Right lobe of liver (tissue), 6 donors: ENCODE data around the gene NRSN2. TPM values are rescaled to one million over a fixed set of nuclear protein-coding genes. Genes with fewer than 3 reads are reported as not detected.

Experiments used
- ATAC-seq, 4 donors: fragments of 200-7000 bp; cut with Tn5 transposase; one replicate each; pipeline ENCODE4 v1.9.1; 2020; ENCODE audit warnings: mild to moderate bottlenecking in 4 of 4, moderate library complexity in 4 of 4
- DNase-seq, 3 donors: peaks; one replicate each; pipeline ENCODE4 v3.0.0-alpha.2; 2020
- H3K27ac ChIP-seq, 3 donors: fragments of 200-600 bp; one replicate each; pipeline ENCODE4 v1.8.0; 2022
- H3K27me3 ChIP-seq, 2 donors: fragments of 200-600 bp; one replicate each; pipeline ENCODE4 v1.8.0; 2022
- H3K36me3 ChIP-seq, 4 donors: fragments of 200-600 bp; sonication (generic) in 1 of 4; one replicate each; pipeline versions ENCODE4 v1.5.1 to v1.8.0; 2017 to 2022; ENCODE audit warnings: control low read depth in 1 of 4
- H3K4me1 ChIP-seq, 4 donors: fragments of 200-600 bp; sonication (generic) in 1 of 4; one replicate each; pipeline versions ENCODE4 v1.5.1 to v1.8.0; 2017 to 2022; ENCODE audit warnings: control low read depth in 1 of 4
- H3K4me3 ChIP-seq, 3 donors: fragments of 200-600 bp; one replicate each; pipeline ENCODE4 v1.8.0; 2022
- H3K9me3 ChIP-seq, 4 donors: fragments of 200-600 bp; sonication (generic) in 1 of 4; one replicate each; pipeline versions ENCODE4 v1.5.1 to v1.8.0; 2017 to 2022; ENCODE audit warnings: control low read depth in 1 of 4
- POLR2A ChIP-seq: fragments of 450-650 bp; IDR thresholded peaks from one replicate; pipeline ENCODE4 v1.6.1; 2017; ENCODE audit warnings: antibody characterized with exemption, mild to moderate bottlenecking
- WGBS: methylation state at CpG from one replicate; pipeline ENCODE4 v1.1.6; 2018; ENCODE audit warnings: low coverage, low lambda C conversion rate; ENCODE audit not compliant: insufficient coverage; ENCODE audit errors: missing lambda C conversion rate; 5-methylcytosine and 5-hydroxymethylcytosine counted together
- intact Hi-C, 2 donors: fragments of 100-400 bp; cut with DNase I; formaldehyde crosslinking; loops; one replicate each; pipeline versions ENCODE4 v1.11.2 to v1.14.1; 2022
- total RNA-seq, 6 experiments: library from RNA; depleted of rRNA in 2 of 6; stranded (reverse); fragments of >200 nt in 2 of 6; fragmentation: NEBNext Ultra II Directional in 3 of 6; extraction: Animal tissue kit (Norgen Biotek cat#: 25700) in 3 of 6; gene quantifications; one replicate each; pipeline versions ENCODE4 v1.1.0 to v1.2.4, GENCODE V29; 2016 to 2023
- TF ChIP-seq, protein P1 (sequence below), 4 donors: fragments of 200-600 bp in 3 of 4; fragments of 450-650 bp in 1 of 4; IDR thresholded peaks; one replicate each; pipeline versions ENCODE4 v1.5.1 to v1.8.0; 2016 to 2022; ENCODE audit warnings: antibody characterized with exemption in 4 of 4, mild to moderate bottlenecking in 2 of 4
- donor health status: DM: no; HTN: yes; CAD: no.
- donor health status: DM: no; HTN: no; CAD: no.
- donor health status: DM: no; HTN: no; CAD: no.
- donor health status: DM: no; HTN: yes; CAD: no.
- donor health status: DM: no; HTN: yes; CAD: no.

Gene NRSN2
- total RNA-seq, 6 experiments from 2014 or later: 1.3 to 4.1 (median 1.9) TPM

- no peak for TF ChIP-seq POLR2A
- TF ChIP-seq, protein P1, sequence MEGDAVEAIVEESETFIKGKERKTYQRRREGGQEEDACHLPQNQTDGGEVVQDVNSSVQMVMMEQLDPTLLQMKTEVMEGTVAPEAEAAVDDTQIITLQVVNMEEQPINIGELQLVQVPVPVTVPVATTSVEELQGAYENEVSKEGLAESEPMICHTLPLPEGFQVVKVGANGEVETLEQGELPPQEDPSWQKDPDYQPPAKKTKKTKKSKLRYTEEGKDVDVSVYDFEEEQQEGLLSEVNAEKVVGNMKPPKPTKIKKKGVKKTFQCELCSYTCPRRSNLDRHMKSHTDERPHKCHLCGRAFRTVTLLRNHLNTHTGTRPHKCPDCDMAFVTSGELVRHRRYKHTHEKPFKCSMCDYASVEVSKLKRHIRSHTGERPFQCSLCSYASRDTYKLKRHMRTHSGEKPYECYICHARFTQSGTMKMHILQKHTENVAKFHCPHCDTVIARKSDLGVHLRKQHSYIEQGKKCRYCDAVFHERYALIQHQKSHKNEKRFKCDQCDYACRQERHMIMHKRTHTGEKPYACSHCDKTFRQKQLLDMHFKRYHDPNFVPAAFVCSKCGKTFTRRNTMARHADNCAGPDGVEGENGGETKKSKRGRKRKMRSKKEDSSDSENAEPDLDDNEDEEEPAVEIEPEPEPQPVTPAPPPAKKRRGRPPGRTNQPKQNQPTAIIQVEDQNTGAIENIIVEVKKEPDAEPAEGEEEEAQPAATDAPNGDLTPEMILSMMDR (IDR thresholded peaks at IDR 0.05): no peak
- Histone ChIP-seq H3K4me3 (no peak overlapping the region), H3K27ac (peak overlapping the region; percentile 69 to 90 (median 89)), H3K27me3 (no peaks in the 10 kb centered on the region), H3K36me3 (peaks cover 5 to 35% (median 18%) of the 10 kb centered on the region in 4 donors), H3K4me1 (peaks cover 0 to 41% (median 23%) of the 10 kb centered on the region in 4 donors), H3K9me3 (no peaks in the 10 kb centered on the region)
- 80% methylated on average over 1 of the region's 24 CpGs for WGBS
- ATAC-seq (peak in 1 of 4 donors; percentile 0), DNase-seq (no peak)
- intact Hi-C loops: no loop called here
Observed at GRCh38 chr20:396252-396618, 49.3 kb downstream of the NRSN2 start.

DNA sequence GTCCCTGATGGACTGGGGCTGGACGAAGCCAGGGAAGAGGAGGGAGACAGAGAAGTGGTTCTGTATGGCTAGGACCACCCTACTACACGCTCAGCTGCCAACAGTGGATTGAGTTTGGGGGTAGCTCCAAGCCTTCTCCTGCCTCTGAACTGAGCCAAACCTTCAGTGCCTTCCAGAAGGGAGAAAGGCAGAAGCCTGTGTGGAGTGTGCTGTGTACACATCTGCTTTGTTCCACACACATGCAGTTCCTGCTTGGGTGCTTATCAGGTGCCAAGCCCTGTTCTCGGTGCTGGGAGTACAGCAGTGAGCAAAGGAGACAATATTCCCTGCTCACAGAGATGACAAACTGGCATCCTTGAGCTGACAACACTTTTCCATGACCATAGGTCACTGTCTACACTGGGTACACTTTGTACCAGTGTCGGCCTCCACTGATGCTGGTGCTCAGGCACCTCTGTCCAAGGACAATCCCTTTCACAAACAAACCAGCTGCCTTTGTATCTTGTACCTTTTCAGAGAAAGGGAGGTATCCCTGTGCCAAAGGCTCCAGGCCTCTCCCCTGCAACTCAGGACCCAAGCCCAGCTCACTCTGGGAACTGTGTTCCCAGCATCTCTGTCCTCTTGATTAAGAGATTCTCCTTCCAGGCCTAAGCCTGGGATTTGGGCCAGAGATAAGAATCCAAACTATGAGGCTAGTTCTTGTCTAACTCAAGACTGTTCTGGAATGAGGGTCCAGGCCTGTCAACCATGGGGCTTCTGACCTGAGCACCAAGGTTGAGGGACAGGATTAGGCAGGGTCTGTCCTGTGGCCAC lies 49.9 kb downstream of the NRSN2 start:
- H3K4me3 ChIP-seq: no peak overlapping the region
- WGBS: 46% methylated on average over 4 of the region's 4 CpGs
- peak; percentile 68 to 92 (median 85) for ATAC-seq
- H3K4me1 ChIP-seq: peaks cover 0 to 44% (median 25%) of the 10 kb centered on the region in 4 donors
- H3K27me3 ChIP-seq: no peaks in the 10 kb centered on the region
- intact Hi-C loops: no loop called here
- TF ChIP-seq, protein P1 (IDR thresholded peaks at IDR 0.05): no peak
- TF ChIP-seq POLR2A: no peak
- peaks cover 5 to 29% (median 15%) of the 10 kb centered on the region in 4 donors for H3K36me3 ChIP-seq
- peak in 2 of 3 donors; percentile 74 to 89 for DNase-seq
- H3K9me3 ChIP-seq: no peaks in the 10 kb centered on the region
- peak overlapping the region; percentile 69 to 90 (median 89) for H3K27ac ChIP-seq

- Histone ChIP-seq H3K4me1 (peaks cover 0 to 46% (median 26%) of the 10 kb centered on the region in 4 donors), H3K9me3 (no peaks in the 10 kb centered on the region), H3K27me3 (no peaks in the 10 kb centered on the region), H3K27ac (peak overlapping the region; percentile 69 to 90 (median 89)), H3K36me3 (peaks cover 5 to 21% (median 9%) of the 10 kb centered on the region in 4 donors), H3K4me3 (no peak overlapping the region)
- ATAC-seq: no peak
- TF ChIP-seq, protein P1 (IDR thresholded peaks at IDR 0.05): no peak
- TF ChIP-seq POLR2A: no peak
- no peak for DNase-seq
- intact Hi-C loops: no loop called here
- WGBS: 80% methylated on average over 3 of the region's 6 CpGs
Observed at GRCh38 chr20:397432-398237, 50.7 kb downstream of the NRSN2 start.

- peak overlapping the region in 2 of 3 donors; percentile 47 to 89 for H3K27ac ChIP-seq
- WGBS: 90% methylated on average over 2 of the region's 9 CpGs
- H3K4me3 ChIP-seq: no peak overlapping the region
- DNase-seq: no peak
- TF ChIP-seq POLR2A: no peak
- TF ChIP-seq, protein P1 (IDR thresholded peaks at IDR 0.05): no peak
- intact Hi-C loops: no loop called here
- peaks cover 2 to 7% (median 4%) of the 10 kb centered on the region in 4 donors for H3K36me3 ChIP-seq
- H3K9me3 ChIP-seq: no peaks in the 10 kb centered on the region
- H3K27me3 ChIP-seq: no peaks in the 10 kb centered on the region
- H3K4me1 ChIP-seq: peaks cover 0 to 46% (median 26%) of the 10 kb centered on the region in 4 donors
- ATAC-seq: no peak
Observed at GRCh38 chr20:399182-399707, 52.3 kb downstream of the NRSN2 start.
